Neural progenitor cell (in vitro differentiated cells): ENCODE measurements around the gene SP110. TPM values are rescaled to one million over a fixed set of nuclear protein-coding genes. Genes with fewer than 3 reads are reported as not detected.
A peak's percentile ranks its signal among the peaks of the same experiment; 100 is the strongest.

Experiments
- DNase-seq: peaks from one replicate; pipeline ENCODE4 v3.0.0-alpha.2; 2016; ENCODE audit warnings: low spot score
- H2AFZ ChIP-seq: fragments of 200-600 bp; sonication (generic); replicated peaks from 2 replicates; pipeline ENCODE4 v1.6.1; 2016; ENCODE audit warnings: antibody characterized with exemption
- H3F3A ChIP-seq: fragments of 200-600 bp; sonication (generic); 2 replicates; pipeline ENCODE4 v1.6.1; 2016; ENCODE audit warnings: antibody characterized with exemption, low read depth
- H3K27ac ChIP-seq: fragments of 200-600 bp; sonication (generic); 2 replicates; pipeline ENCODE4 v1.5.1; 2016; ENCODE audit warnings: mild to moderate bottlenecking
- H3K27me3 ChIP-seq: fragments of 200-600 bp; sonication (generic); 2 replicates; pipeline ENCODE4 v1.6.1; 2016; ENCODE audit warnings: mild to moderate bottlenecking, moderate library complexity
- H3K36me3 ChIP-seq: fragments of 200-600 bp; sonication (generic); 2 replicates; pipeline ENCODE4 v1.5.1; 2016
- H3K4me1 ChIP-seq: fragments of 200-600 bp; sonication (generic); 2 replicates; pipeline ENCODE4 v1.6.1; 2016; ENCODE audit warnings: mixed run types
- H3K4me2 ChIP-seq: fragments of 200-600 bp; sonication (generic); 2 replicates; pipeline ENCODE4 v1.6.1; 2016
- H3K4me3 ChIP-seq: fragments of 200-600 bp; sonication (generic); 2 replicates; pipeline ENCODE4 v1.5.1; 2016
- H3K79me2 ChIP-seq: fragments of 200-600 bp; sonication (generic); 2 replicates; pipeline ENCODE4 v1.6.1; 2016; ENCODE audit warnings: low read depth
- H3K9ac ChIP-seq: fragments of 200-600 bp; sonication (generic); 2 replicates; pipeline ENCODE4 v1.6.1; 2016
- H3K9me3 ChIP-seq: fragments of 200-600 bp; sonication (generic); 2 replicates; pipeline ENCODE4 v1.5.1; 2016; ENCODE audit warnings: low read depth
- H4K20me1 ChIP-seq: fragments of 200-600 bp; sonication (generic); 2 replicates; pipeline ENCODE4 v1.6.1; 2016; ENCODE audit warnings: low read depth
- H3K27ac Mint-ChIP-seq: 3 replicates; pipeline ENCODE4 v1.8.0; 2021; ENCODE audit warnings: mixed read lengths
- H3K27me3 Mint-ChIP-seq: 2 replicates; pipeline ENCODE4 v1.8.0; 2022; ENCODE audit warnings: low read depth, mild to moderate bottlenecking, inconsistent platforms, moderate library complexity, mixed read lengths; ENCODE audit not compliant: insufficient read depth
- H3K36me3 Mint-ChIP-seq: 3 replicates; pipeline ENCODE4 v1.8.0; 2021; ENCODE audit warnings: mixed read lengths
- H3K4me1 Mint-ChIP-seq: 3 replicates; pipeline ENCODE4 v1.8.0; 2021; ENCODE audit warnings: mixed read lengths
- H3K4me3 Mint-ChIP-seq: 3 replicates; pipeline ENCODE4 v1.8.0; 2021; ENCODE audit warnings: mild to moderate bottlenecking, moderate library complexity, mixed read lengths
- H3K9me3 Mint-ChIP-seq: 3 replicates; pipeline ENCODE4 v1.8.0; 2020; ENCODE audit warnings: mixed read lengths
- EZH2 ChIP-seq: fragments of 200-600 bp; sonication (generic); IDR thresholded peaks from 2 replicates; pipeline ENCODE4 v1.6.1; 2017; ENCODE audit warnings: antibody characterized with exemption, mild to moderate bottlenecking, moderate library complexity
- EZH2phosphoT487 ChIP-seq: fragments of 200-600 bp; sonication (generic); IDR thresholded peaks from 2 replicates; pipeline ENCODE4 v1.6.1; 2017; ENCODE audit warnings: antibody characterized with exemption
- total RNA-seq: library from RNA; depleted of rRNA; stranded (reverse); fragments of >200 nt; gene quantifications from 2 replicates; pipeline ENCODE4 v1.2.3, GENCODE V29; 2015; ENCODE audit warnings: low replicate concordance
- TF ChIP-seq, protein P1 (sequence below): fragments of 200-600 bp; sonication (generic); IDR thresholded peaks from 2 replicates; pipeline ENCODE4 v1.5.1; 2017; ENCODE audit warnings: antibody characterized with exemption, mild to moderate bottlenecking

Gene SP110
- total RNA-seq: 0.65 and 1.3 TPM in 2 replicates

DNA sequence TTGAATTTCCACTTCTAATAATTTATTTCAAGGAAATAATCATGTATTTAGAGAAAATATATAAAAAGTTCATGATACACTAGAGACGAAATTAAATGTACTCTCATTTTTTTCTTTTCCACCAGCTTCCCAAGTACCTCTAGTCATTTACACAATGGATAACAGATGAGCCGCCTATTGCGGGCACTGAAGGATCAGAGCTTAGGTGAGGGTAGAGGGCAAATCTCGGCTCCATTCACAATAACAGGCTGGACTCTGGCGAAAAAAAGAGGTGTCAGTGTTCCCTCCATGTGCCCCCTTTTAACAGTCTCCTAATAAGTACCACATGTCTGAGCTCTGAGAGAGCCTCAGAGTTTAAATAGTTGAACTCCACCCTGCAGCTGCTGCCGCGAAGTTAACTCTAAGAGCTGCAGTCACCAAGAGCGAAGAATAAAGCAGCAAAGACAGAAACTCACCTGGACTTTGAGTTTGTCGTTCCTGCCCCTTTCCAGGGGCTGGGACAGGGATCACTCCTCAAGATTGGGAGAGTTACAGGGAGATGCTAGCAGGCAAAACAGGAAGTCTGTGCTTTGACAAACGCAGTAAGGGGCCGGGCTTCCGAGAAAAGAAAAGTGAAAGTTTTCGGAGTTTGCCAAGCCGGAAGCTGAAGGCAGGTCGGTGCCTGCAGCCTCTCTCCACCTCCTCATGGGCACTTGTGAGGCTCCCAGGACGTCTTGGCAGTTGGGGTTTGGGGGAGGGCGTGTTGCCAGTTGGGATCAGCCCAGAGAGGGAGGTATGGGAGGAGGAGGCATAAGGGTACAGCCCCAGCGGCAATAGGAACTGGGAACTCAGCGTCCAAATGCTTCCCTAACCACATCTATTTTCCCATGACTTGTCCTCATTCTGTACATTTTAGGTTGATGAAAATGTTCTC lies at the start of gene SP110:
Gene SP110, minus strand, starts transcription at position 566 of the 913 bp plus-strand sequence. CDS start 3,057 bp downstream, outside the sequence.
- Histone ChIP-seq H3K36me3 (no peaks in the 10 kb centered on the region), H2AFZ (peak within 1 kb of the TSS; percentile 99), H3K9me3 (no peaks in the 10 kb centered on the region), H3K27ac (no peak within 1 kb of the TSS), H3F3A (no peaks in the 10 kb centered on the region), H3K27me3 (no peaks in the 10 kb centered on the region), H3K4me3 (peak within 1 kb of the TSS; percentile 40), H3K9ac (no peak within 1 kb of the TSS), H3K4me1 (peaks cover 9% of the 10 kb centered on the region), H4K20me1 (no peaks in the 10 kb centered on the region), H3K79me2 (no peaks in the 10 kb centered on the region), H3K4me2 (peak within 1 kb of the TSS; percentile 73)
- peaks cover 2% of the 10 kb centered on the region for H3K27me3 Mint-ChIP-seq
- H3K4me3 Mint-ChIP-seq: peak within 1 kb of the TSS; percentile 85
- no peaks in the 10 kb centered on the region for H3K9me3 Mint-ChIP-seq
- H3K27ac Mint-ChIP-seq: peak within 1 kb of the TSS; percentile 90
- H3K4me1 Mint-ChIP-seq: peaks cover 10% of the 10 kb centered on the region
- no peaks in the 10 kb centered on the region for H3K36me3 Mint-ChIP-seq
- peak; percentile 16 for DNase-seq
- TF ChIP-seq EZH2phosphoT487 (no peak), EZH2 (no peak)
- TF ChIP-seq, protein P1, sequence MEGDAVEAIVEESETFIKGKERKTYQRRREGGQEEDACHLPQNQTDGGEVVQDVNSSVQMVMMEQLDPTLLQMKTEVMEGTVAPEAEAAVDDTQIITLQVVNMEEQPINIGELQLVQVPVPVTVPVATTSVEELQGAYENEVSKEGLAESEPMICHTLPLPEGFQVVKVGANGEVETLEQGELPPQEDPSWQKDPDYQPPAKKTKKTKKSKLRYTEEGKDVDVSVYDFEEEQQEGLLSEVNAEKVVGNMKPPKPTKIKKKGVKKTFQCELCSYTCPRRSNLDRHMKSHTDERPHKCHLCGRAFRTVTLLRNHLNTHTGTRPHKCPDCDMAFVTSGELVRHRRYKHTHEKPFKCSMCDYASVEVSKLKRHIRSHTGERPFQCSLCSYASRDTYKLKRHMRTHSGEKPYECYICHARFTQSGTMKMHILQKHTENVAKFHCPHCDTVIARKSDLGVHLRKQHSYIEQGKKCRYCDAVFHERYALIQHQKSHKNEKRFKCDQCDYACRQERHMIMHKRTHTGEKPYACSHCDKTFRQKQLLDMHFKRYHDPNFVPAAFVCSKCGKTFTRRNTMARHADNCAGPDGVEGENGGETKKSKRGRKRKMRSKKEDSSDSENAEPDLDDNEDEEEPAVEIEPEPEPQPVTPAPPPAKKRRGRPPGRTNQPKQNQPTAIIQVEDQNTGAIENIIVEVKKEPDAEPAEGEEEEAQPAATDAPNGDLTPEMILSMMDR: no peak

DNA sequence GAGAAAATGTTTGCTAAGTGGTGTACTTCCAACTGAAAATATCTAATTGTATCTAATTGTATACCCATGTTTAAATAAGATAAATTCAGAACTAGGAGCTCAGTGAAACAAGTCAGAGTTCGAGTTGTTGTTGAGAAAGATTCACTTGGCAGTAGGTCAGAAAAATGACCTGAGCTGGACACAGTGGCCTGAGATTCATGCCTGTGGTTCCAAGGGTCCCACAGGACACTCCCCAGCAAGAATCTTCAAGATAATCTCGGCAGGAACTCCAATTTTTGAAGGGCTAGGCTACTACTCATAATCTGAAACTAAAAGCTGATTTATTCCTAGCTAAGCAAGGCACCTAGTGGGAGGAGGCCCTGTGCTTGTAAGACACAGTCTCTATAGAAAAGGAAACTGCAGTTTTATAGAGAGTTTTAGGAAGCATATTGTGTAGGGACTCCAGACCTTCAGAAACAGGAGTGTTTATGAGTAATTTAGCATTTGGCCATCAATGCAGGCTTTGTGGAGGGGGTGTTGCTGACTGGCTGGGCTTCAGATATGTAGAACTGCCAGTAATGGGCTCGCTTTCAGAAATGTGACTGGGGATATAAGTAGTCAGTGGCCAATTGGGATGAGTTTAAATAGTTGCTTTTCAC lies 48.9 kb upstream of the SP110 start:
- Mint-ChIP-seq H3K9me3 (no peaks in the 10 kb centered on the region), H3K36me3 (no peaks in the 10 kb centered on the region), H3K4me3 (no peak overlapping the region), H3K27ac (no peak overlapping the region), H3K4me1 (peaks cover 4% of the 10 kb centered on the region), H3K27me3 (peaks cover 2% of the 10 kb centered on the region)
- no peak for DNase-seq
- Histone ChIP-seq H3F3A (no peaks in the 10 kb centered on the region), H4K20me1 (no peaks in the 10 kb centered on the region), H3K4me2 (no peak overlapping the region), H3K79me2 (no peaks in the 10 kb centered on the region), H3K27me3 (no peaks in the 10 kb centered on the region), H3K9ac (no peak overlapping the region), H3K27ac (no peak overlapping the region), H3K4me3 (no peak overlapping the region), H3K4me1 (peaks cover 7% of the 10 kb centered on the region), H2AFZ (no peak overlapping the region), H3K9me3 (no peaks in the 10 kb centered on the region), H3K36me3 (no peaks in the 10 kb centered on the region)
- no peak for TF ChIP-seq EZH2phosphoT487
- TF ChIP-seq EZH2: no peak
- TF ChIP-seq, protein P1: no peak

DNA sequence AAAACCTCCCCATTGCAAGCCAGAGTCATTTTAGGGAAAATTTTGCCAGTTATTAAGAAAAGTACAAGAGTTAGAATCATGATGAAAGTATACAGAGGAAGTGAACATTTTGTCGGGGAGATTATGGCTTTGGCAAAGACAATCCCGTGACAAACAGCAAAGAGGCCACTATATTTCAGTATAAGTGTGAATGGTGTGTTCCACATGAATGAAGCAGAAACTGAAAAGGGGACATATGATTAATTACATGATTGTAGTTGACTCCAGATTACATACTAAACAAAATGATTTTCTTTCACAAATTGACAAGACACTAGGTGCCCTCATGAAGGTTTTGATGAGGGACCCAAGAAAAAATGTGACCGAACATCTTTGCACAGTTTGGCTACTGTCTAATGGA lies 47.8 kb upstream of the SP110 start:
- H3K4me3 Mint-ChIP-seq: no peak overlapping the region
- no peak overlapping the region for H3K9ac ChIP-seq
- H3K27ac ChIP-seq: no peak overlapping the region
- DNase-seq: no peak
- no peaks in the 10 kb centered on the region for H3K9me3 Mint-ChIP-seq
- no peaks in the 10 kb centered on the region for H3K36me3 Mint-ChIP-seq
- H3K27me3 Mint-ChIP-seq: peaks cover 2% of the 10 kb centered on the region
- no peaks in the 10 kb centered on the region for H3K9me3 ChIP-seq
- TF ChIP-seq, protein P1: no peak
- no peak for TF ChIP-seq EZH2phosphoT487
- no peak for TF ChIP-seq EZH2
- no peak overlapping the region for H3K27ac Mint-ChIP-seq
- no peaks in the 10 kb centered on the region for H3K79me2 ChIP-seq
- no peak overlapping the region for H3K4me3 ChIP-seq
- H3K4me1 ChIP-seq: peaks cover 7% of the 10 kb centered on the region
- H4K20me1 ChIP-seq: no peaks in the 10 kb centered on the region
- H3K36me3 ChIP-seq: no peaks in the 10 kb centered on the region
- H3F3A ChIP-seq: no peaks in the 10 kb centered on the region
- no peak overlapping the region for H2AFZ ChIP-seq
- H3K4me2 ChIP-seq: no peak overlapping the region
- peaks cover 4% of the 10 kb centered on the region for H3K4me1 Mint-ChIP-seq
- no peaks in the 10 kb centered on the region for H3K27me3 ChIP-seq
